Stimulated activated effector memory CD8-positive, alpha-beta T cell treated with anti-CD3 and anti-CD28 coated beads, Interleukin-12 subunit alpha, Interleukin-12 subunit beta, amount 100 ng/mL, for 72 hours (primary cell): ENCODE measurements around the gene SCN3A.

Experiments used
- ATAC-seq: fragments of 150-1000 bp; cut with Tn5 transposase; 2 replicates; pipeline ENCODE4 v1.10.0; 2021
- DNase-seq, 2 donors: peaks; one replicate each; pipeline ENCODE4 v3.0.0; 2021 to 2022; ENCODE audit warnings: low spot score in 2 of 2
- H3K27ac Mint-ChIP-seq: one replicate; pipeline ENCODE4 v1.8.0; 2022; ENCODE audit warnings: mild to moderate bottlenecking, mixed read lengths
- H3K36me3 Mint-ChIP-seq: one replicate; pipeline ENCODE4 v1.8.0; 2022; ENCODE audit warnings: mild to moderate bottlenecking, mixed read lengths
- H3K4me1 Mint-ChIP-seq: one replicate; pipeline ENCODE4 v1.8.0; 2022; ENCODE audit warnings: mixed read lengths
- H3K4me3 Mint-ChIP-seq: one replicate; pipeline ENCODE4 v1.8.0; 2022; ENCODE audit warnings: mild to moderate bottlenecking, mixed read lengths
- H3K9me3 Mint-ChIP-seq: one replicate; pipeline ENCODE4 v1.8.0; 2022; ENCODE audit warnings: mixed read lengths

The SCN3A gene

DNA sequence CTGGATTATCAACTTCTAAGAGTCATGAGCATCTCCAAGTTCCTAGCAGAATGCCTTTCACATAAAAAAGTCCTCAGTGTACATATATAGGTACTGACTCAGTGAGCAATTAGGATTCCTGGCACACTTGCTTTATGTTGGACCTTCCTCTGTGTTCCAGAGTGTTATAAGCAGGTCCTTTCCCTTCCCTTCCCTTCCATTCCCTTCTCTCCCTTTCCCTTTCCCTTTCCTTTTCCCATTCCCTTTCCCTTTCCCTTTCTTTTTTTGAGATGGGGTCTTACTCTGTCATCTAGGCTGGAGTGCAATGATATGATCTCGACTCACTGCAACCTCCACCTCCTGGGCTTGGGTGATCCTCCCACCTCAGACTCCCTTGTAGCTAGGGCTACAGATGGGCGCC is 48.7 kb downstream of the SCN3A start:
- Mint-ChIP-seq H3K36me3 (no peaks in the 10 kb centered on the region), H3K27ac (no peak overlapping the region), H3K4me3 (no peak overlapping the region), H3K4me1 (no peaks in the 10 kb centered on the region), H3K9me3 (peaks cover 8% of the 10 kb centered on the region)
- DNase-seq (no peak), ATAC-seq (no peak)

- Mint-ChIP-seq H3K4me1 (no peaks in the 10 kb centered on the region), H3K9me3 (peaks cover 10% of the 10 kb centered on the region), H3K27ac (no peak overlapping the region), H3K4me3 (no peak overlapping the region), H3K36me3 (no peaks in the 10 kb centered on the region)
- ATAC-seq (no peak), DNase-seq (no peak)
Observed at GRCh38 chr2:165149439-165149838, 54.4 kb downstream of the SCN3A start.

DNA sequence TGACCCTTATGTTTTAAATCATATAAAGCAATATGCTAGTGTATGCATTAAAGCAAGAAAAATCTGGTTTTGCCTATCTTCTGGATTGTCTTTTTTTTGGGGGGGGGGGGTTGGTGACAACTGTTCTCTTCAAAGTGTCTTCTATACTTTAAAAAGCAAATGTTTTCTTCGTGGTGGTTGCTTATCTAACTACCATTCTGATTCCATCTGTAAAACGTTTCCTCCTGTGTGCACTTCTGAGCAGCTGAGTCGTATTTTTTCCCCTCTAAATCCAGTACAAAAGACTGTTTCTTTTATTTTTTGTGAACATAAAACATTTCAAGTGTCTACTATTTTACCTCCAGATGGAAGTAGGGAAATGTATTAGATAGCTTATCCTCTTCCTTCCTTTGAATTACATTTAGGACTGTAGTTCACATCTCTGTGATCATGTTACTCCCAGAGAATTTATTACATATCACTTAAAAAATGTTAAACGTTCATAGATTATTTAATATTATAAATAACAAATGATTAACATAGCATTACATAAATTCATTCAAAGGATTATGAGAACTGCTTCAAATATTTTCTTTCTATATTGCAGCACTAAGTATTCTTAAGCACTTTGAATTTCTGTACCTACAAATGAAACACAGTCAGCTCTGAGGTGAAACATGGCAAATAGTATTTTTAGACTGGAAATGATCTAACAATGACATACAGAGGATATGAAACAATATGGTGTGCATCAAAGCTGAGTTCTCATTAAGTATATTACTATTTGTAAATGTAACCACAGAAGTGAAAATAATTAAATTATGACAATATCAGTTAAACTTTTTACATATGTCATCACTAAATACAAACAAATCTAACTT is 56.4 kb downstream of the SCN3A start:
- H3K4me3 Mint-ChIP-seq: no peak overlapping the region
- no peaks in the 10 kb centered on the region for H3K4me1 Mint-ChIP-seq
- H3K9me3 Mint-ChIP-seq: peaks cover 13% of the 10 kb centered on the region
- ATAC-seq (no peak), DNase-seq (no peak)
- H3K36me3 Mint-ChIP-seq: no peaks in the 10 kb centered on the region
- no peak overlapping the region for H3K27ac Mint-ChIP-seq

GRCh38 chr2:165144315-165144714 is 59.5 kb downstream of the SCN3A start:
- ATAC-seq: no peak
- DNase-seq: no peak
- Mint-ChIP-seq H3K9me3 (peaks cover 9% of the 10 kb centered on the region), H3K4me1 (no peaks in the 10 kb centered on the region), H3K27ac (no peak overlapping the region), H3K36me3 (no peaks in the 10 kb centered on the region), H3K4me3 (no peak overlapping the region)

DNA sequence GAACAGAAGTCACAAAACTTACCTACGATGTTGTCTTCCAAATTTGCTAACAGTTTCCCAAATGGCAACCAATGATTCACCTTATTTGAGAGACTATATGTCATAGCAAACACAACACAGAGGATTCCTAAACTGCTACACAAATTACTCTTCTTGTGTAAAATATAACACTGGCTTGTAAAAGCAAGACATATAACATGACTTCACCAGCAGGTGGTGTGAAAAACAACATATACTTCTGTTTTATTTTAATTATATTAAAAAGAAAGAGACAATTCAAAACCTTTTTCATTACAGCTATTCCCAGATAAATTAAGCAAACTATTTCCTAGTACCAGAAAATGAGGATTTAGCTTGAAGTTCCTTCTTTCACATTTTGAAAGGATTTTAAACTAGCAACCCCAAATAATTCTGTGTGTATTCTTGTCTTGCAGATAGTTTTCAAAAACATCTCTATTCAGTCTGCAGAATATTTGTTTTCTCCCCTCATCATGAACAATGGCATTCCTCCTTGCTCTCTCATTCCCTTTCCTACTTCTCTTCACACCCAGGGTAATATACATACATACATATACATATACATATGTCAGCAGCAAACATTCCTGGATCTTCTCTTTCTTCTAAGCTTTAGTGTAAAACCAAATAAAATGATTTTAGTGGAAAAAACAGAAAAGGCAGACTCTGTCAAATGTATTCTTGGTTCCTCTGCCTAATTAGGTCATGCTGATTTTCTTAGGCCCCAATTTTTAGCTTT is 62.1 kb downstream of the SCN3A start:
- Mint-ChIP-seq H3K36me3 (no peaks in the 10 kb centered on the region), H3K9me3 (peaks cover 6% of the 10 kb centered on the region), H3K27ac (no peak overlapping the region), H3K4me3 (no peak overlapping the region), H3K4me1 (no peaks in the 10 kb centered on the region)
- ATAC-seq: no peak
- DNase-seq: no peak

DNA sequence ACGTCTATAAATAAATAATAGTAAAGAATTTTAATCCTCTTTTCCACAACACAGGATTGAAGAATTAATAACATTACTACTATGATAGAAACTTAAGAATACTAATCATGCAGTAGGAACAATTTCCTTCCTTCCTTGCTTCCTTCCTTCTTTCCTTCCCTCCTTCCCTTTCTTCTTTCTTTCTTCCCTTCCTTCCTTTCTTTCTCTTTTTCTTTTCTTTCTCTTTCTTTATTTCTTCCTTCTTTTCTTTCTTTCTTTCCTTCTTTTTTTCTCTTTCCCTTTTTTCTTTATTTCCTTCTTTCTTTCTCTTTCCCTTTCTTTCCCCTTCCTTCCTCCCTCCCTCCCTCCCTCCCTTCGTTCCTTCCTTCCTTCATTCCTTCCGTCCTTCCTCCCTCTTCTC is 77.6 kb downstream of the SCN3A start:
- Mint-ChIP-seq H3K27ac (no peak overlapping the region), H3K4me3 (no peak overlapping the region), H3K36me3 (no peaks in the 10 kb centered on the region), H3K4me1 (no peaks in the 10 kb centered on the region), H3K9me3 (peaks cover 7% of the 10 kb centered on the region)
- DNase-seq (no peak), ATAC-seq (no peak)

GRCh38 chr2:165122521-165122920 is 81.3 kb downstream of the SCN3A start:
- Mint-ChIP-seq H3K27ac (no peak overlapping the region), H3K9me3 (peaks cover 7% of the 10 kb centered on the region), H3K36me3 (no peaks in the 10 kb centered on the region), H3K4me3 (no peak overlapping the region), H3K4me1 (no peaks in the 10 kb centered on the region)
- ATAC-seq (no peak), DNase-seq (no peak)

DNA sequence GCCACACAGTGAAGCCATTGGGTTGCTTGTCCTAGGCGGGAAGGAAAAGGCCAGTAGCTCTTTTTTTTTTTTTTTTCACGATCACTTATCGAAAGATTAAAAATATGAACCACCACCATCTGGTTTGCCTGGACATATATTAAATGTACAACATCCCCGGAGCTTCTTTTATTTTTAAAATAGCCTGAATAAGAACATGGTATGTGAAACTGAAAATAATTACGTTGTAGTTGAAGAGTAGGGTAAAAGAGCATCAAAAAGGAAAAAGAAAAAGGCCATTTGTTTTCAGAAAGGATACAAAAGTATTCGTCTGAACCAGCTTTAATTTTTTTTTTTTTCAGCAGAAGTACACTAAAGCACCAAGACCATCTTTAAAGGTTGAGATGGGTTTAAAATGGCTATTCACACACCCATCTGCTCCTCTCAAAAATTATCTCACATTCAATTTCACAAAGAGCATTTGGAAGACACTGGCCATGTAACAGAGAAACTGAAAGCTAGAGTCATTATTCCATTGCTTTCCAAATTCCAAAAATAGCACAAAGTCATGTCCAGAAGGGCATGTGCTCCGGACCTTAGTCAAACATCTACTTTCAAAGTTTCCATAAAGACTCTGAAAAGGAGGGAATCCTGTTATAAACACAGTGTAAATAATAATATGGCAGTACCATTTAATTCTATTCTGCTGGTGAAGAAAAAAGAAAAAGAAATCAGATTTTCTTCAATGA is 82.9 kb downstream of the SCN3A start:
- no peaks in the 10 kb centered on the region for H3K4me1 Mint-ChIP-seq
- no peak for ATAC-seq
- no peaks in the 10 kb centered on the region for H3K36me3 Mint-ChIP-seq
- no peak for DNase-seq
- no peak overlapping the region for H3K4me3 Mint-ChIP-seq
- no peak overlapping the region for H3K27ac Mint-ChIP-seq
- no peaks in the 10 kb centered on the region for H3K9me3 Mint-ChIP-seq

DNA sequence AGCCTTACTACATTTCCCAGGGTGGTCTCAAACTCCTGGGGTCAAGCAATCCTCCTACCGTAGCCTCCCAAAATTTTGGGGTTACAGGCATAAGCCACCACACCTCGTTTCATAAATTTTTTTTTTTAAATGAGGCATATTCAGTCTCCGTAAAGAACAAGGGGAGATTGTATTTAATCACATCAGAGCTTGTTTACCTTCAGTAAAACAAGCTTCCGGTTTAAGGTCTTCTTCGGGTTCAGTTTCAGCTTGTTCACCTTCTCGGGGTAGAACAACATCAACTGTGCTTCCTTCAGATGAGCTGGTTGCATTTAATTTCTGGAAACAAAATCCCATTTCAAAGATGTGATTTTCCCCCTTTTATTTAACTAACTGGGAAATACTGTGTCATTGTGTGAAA is 88.6 kb downstream of the SCN3A start:
- no peak overlapping the region for H3K4me3 Mint-ChIP-seq
- no peaks in the 10 kb centered on the region for H3K36me3 Mint-ChIP-seq
- ATAC-seq: no peak
- H3K4me1 Mint-ChIP-seq: no peaks in the 10 kb centered on the region
- H3K9me3 Mint-ChIP-seq: peaks cover 2% of the 10 kb centered on the region
- no peak overlapping the region for H3K27ac Mint-ChIP-seq
- no peak for DNase-seq

DNA sequence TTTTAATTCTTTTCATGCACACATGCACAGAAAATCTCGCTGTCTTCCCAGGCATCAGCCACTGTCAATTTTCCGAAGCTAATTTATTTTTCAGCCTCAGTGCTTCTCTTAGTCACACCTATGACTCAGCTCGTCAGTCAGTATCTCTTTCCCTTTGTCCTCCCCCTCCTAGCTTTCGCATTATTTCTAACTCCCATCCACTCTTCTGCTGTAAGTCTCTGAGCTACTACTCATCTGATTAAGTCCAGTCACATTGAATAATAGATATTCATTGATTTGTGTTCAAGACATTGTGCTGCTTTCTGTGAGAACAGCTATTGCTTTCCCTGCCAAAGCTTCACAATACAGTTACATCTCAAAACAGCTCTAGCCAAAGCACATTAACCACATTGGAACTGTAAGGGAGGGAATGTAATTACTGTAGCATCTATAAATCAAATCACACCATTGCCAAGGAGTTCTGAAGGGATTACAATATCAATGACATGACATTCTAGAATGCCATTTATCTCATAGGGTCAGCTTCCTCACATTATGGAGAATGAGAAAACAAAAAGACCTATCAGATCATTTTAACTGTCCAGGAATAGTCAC is 89.4 kb downstream of the SCN3A start:
- no peak overlapping the region for H3K27ac Mint-ChIP-seq
- H3K36me3 Mint-ChIP-seq: no peaks in the 10 kb centered on the region
- H3K4me1 Mint-ChIP-seq: no peaks in the 10 kb centered on the region
- ATAC-seq (no peak), DNase-seq (no peak)
- H3K9me3 Mint-ChIP-seq: peaks cover 5% of the 10 kb centered on the region
- no peak overlapping the region for H3K4me3 Mint-ChIP-seq

DNA sequence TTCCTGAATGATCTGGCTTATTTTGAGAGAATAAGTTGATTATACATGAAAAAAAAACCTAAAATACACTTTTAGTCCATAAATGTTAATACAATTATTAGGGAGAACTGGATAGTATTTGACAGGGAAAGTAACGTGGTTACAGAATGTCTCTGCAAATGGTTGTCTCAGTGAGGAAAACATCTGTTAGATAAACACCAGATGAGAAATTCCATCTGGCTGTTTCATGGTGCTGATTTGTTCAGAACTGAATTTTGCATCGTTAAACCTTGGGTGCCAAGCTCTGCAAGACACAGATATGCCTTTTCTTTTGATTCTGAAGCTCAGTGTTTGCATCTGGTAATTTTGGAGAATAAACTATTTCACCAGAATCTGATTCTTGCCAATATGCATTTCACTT is 90.4 kb downstream of the SCN3A start:
- DNase-seq (no peak), ATAC-seq (no peak)
- Mint-ChIP-seq H3K4me1 (no peaks in the 10 kb centered on the region), H3K27ac (no peak overlapping the region), H3K9me3 (peaks cover 5% of the 10 kb centered on the region), H3K36me3 (no peaks in the 10 kb centered on the region), H3K4me3 (no peak overlapping the region)

GRCh38 chr2:165112789-165113188 is 91.1 kb downstream of the SCN3A start:
- Mint-ChIP-seq H3K4me3 (no peak overlapping the region), H3K36me3 (no peaks in the 10 kb centered on the region), H3K27ac (no peak overlapping the region), H3K9me3 (peaks cover 5% of the 10 kb centered on the region), H3K4me1 (no peaks in the 10 kb centered on the region)
- no peak for DNase-seq
- no peak for ATAC-seq

DNA sequence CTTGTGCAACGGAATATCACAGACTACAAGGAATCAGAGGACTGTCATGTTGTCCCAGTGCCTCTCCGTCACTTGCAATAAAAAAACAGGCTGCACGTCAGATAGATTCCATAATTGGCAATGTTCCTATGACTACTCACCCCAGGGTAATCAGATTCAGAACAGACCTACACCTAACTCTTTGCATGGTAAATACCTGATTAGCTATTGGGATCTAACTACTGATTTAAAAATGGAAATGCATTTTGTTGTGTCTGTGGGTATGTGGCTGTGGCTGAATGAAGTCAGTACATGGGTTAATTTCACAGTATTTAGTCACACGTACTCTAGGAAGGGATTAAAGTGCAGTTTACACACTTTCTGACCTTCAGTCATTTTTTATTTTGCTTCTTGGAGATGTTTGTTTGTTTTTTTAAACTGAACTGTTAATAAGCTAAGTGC is 91.7 kb downstream of the SCN3A start:
- Mint-ChIP-seq H3K9me3 (peaks cover 5% of the 10 kb centered on the region), H3K4me3 (no peak overlapping the region), H3K4me1 (no peaks in the 10 kb centered on the region), H3K27ac (no peak overlapping the region), H3K36me3 (no peaks in the 10 kb centered on the region)
- ATAC-seq: no peak
- no peak for DNase-seq

DNA sequence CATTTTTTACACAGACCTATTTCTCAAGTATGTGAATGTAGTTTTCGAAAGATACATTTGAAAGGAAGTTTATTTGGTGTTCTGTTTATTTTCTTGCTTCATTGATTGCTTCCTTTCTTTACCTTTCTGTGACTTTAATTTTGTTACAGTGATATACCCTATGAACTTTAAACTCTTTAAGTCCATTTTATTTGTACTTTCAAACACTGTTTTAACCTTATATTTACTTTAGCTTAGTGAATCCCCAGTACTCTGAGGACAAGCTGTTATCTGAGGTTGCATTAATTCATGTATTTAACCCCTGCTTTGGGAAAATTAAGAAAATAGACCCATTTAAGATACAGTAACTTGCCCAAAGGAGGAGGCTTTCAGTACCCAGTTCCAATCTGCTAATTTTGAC is 93.5 kb downstream of the SCN3A start:
- no peaks in the 10 kb centered on the region for H3K4me1 Mint-ChIP-seq
- H3K9me3 Mint-ChIP-seq: peaks cover 5% of the 10 kb centered on the region
- DNase-seq (no peak), ATAC-seq (no peak)
- no peaks in the 10 kb centered on the region for H3K36me3 Mint-ChIP-seq
- H3K27ac Mint-ChIP-seq: no peak overlapping the region
- H3K4me3 Mint-ChIP-seq: no peak overlapping the region

- peaks cover 7% of the 10 kb centered on the region for H3K9me3 Mint-ChIP-seq
- ATAC-seq: no peak
- H3K27ac Mint-ChIP-seq: no peak overlapping the region
Observed at GRCh38 chr2:165109915-165110314, 93.9 kb downstream of the SCN3A start.

More at GRCh38 chr2:165109915-165110314, 93.9 kb downstream of the SCN3A start:
- H3K36me3 Mint-ChIP-seq: no peaks in the 10 kb centered on the region
- no peaks in the 10 kb centered on the region for H3K4me1 Mint-ChIP-seq
- no peak for DNase-seq
- no peak overlapping the region for H3K4me3 Mint-ChIP-seq
